Keratinocyte (primary cell): ENCODE measurements around the gene SLC35A2. TPM values are rescaled to one million over a fixed set of nuclear protein-coding genes. Genes with fewer than 3 reads are reported as not detected.

ENCODE experiments used
- DNase-seq: peaks from one replicate; pipeline ENCODE4 v3.0.0-alpha.2; 2011; ENCODE audit warnings: low read depth, missing footprints, low spot score
- FAIRE-seq: peaks from 2 replicates; lab custom pipeline; 2011; peaks lifted over from hg19 to GRCh38; lab: Jason Lieb, UNC
- H2AFZ ChIP-seq: 2 replicates; pipeline ENCODE4 v1.6.0; 2012; ENCODE audit warnings: low read length, control low read depth, inconsistent platforms; ENCODE audit not compliant: control insufficient read depth
- H3K27ac ChIP-seq: 2 replicates; pipeline ENCODE4 v1.5.1; 2011; ENCODE audit warnings: low read length; ENCODE audit not compliant: control insufficient read depth, insufficient read depth
- H3K27me3 ChIP-seq: 3 replicates; pipeline ENCODE4 v1.6.0; 2011; ENCODE audit warnings: low read length; ENCODE audit not compliant: control insufficient read depth, insufficient read depth; ENCODE audit errors: extremely low read depth
- H3K36me3 ChIP-seq, 2 experiments: 2 replicates in 1 of 2; 3 replicates in 1 of 2; pipeline ENCODE4 v1.5.1; 2011; ENCODE audit warnings: low read length in 2 of 2, mild to moderate bottlenecking in 1 of 2; ENCODE audit not compliant: control insufficient read depth in 2 of 2, insufficient read depth in 2 of 2; ENCODE audit errors: extremely low read depth in 1 of 2
- H3K4me1 ChIP-seq: 3 replicates; pipeline ENCODE4 v1.5.1; 2011; ENCODE audit warnings: low read length; ENCODE audit not compliant: control insufficient read depth, insufficient read depth; ENCODE audit errors: extremely low read depth
- H3K4me2 ChIP-seq: 3 replicates; pipeline ENCODE4 v1.6.0; 2011; ENCODE audit warnings: low read depth, low read length; ENCODE audit not compliant: control insufficient read depth, insufficient read depth; ENCODE audit errors: extremely low read depth
- H3K4me3 ChIP-seq, 3 experiments: fragments of 200-600 bp in 1 of 3; sonication (generic) in 1 of 3; 2 replicates in 2 of 3; 3 replicates in 1 of 3; pipeline ENCODE4 v1.5.1; 2011 to 2016; ENCODE audit warnings: low read length in 3 of 3, mild to moderate bottlenecking in 3 of 3, control low read depth in 2 of 3, inconsistent platforms in 1 of 3, low read depth in 1 of 3, mixed read lengths in 1 of 3, mixed run types in 1 of 3, moderate library complexity in 1 of 3; ENCODE audit not compliant: control insufficient read depth in 2 of 3, insufficient read depth in 2 of 3; ENCODE audit errors: extremely low read depth in 1 of 3
- H3K79me2 ChIP-seq: 2 replicates; pipeline ENCODE4 v1.6.0; 2012; ENCODE audit warnings: low read length; ENCODE audit not compliant: control insufficient read depth, insufficient read depth
- H3K9ac ChIP-seq: 3 replicates; pipeline ENCODE4 v1.6.0; 2011; ENCODE audit warnings: low read length; ENCODE audit not compliant: control insufficient read depth, insufficient read depth; ENCODE audit errors: extremely low read depth
- H3K9me1 ChIP-seq: 3 replicates; pipeline ENCODE4 v1.6.0; 2011; ENCODE audit warnings: low read length; ENCODE audit not compliant: control insufficient read depth, insufficient read depth; ENCODE audit errors: extremely low read depth
- H3K9me3 ChIP-seq: 2 replicates; pipeline ENCODE4 v1.5.1; 2012; ENCODE audit warnings: low read depth, low read length; ENCODE audit not compliant: control insufficient read depth
- H4K20me1 ChIP-seq: 3 replicates; pipeline ENCODE4 v1.6.0; 2011; ENCODE audit warnings: low read length; ENCODE audit not compliant: control insufficient read depth, insufficient read depth; ENCODE audit errors: extremely low read depth
- EZH2 ChIP-seq: IDR thresholded peaks from one replicate; pipeline ENCODE4 v1.6.1; 2012; ENCODE audit warnings: inconsistent platforms, mild to moderate bottlenecking, low read length, moderate library complexity
- dilution Hi-C: fragments of 300-500 bp; cut with MboI; formaldehyde crosslinking; loops from one replicate; pipeline ENCODE4 v1.7.0; 2020; ENCODE audit warnings: low sequenced_read_pairs; ENCODE audit not compliant: extremely low pct_ligation_motif_present
- polyA plus RNA-seq, 5 experiments: library from polyadenylated mRNA; depleted of rRNA in 3 of 5; stranded (reverse) in 3 of 5; stranded (forward) in 1 of 5; unstranded in 1 of 5; fragments of >200 nt; gene quantifications; 1 replicate in 1 of 5; 2 replicates in 3 of 5; 3 replicates in 1 of 5; pipeline versions ENCODE4 v1.2.1 to v1.2.3, GENCODE V29; 2011 to 2012; ENCODE audit warnings: missing spikeins in 2 of 5, low read depth in 1 of 5, low replicate concordance in 1 of 5
- TF ChIP-seq, protein P1 (sequence below), 3 experiments: IDR thresholded peaks in 1 of 3; conservative IDR thresholded peaks in 1 of 3; optimal IDR thresholded peaks in 1 of 3; 2 replicates in 2 of 3; 3 replicates in 1 of 3; pipeline versions ENCODE3 to v1.5.1; 2011; ENCODE audit warnings: low read length in 3 of 3, mild to moderate bottlenecking in 3 of 3, moderate library complexity in 2 of 3, control low read depth in 1 of 3, inconsistent platforms in 1 of 3; ENCODE audit not compliant: insufficient read depth in 2 of 3; ENCODE audit errors: extremely low read depth in 1 of 3

SLC35A2 gene
- polyA plus RNA-seq, 1 donor (not counting 4 experiments of a cell fraction or from before 2014, with no cell fraction given) = 39.4 TPM

DNA sequence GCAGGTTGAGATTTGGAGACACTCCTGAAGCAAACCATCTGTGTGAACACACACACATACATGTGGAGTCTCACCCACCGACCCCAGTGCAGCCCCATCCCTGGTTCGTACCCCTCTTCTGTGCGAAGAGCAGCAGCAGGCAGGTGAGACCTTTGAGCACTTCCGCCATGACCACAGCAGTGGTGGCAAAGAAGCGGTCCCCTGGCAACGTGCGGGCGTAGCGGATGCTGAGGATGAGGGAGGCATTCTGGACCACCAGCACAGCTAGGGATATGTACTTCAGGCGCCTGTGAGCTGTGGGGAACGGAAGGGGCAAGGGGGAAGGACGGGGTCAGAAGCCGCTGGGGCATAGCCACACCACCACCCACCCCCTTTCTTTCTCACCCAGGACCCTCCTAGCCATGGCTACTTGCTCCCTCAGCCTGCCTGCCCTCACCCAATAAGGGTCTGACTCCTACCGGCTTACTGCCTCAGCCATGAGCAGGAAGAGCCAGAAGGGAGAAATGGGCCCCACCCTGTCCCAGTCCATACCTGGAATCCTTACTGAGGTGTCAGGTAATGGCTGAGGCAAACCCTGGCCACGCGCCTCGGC lies 1.6 kb downstream of the SLC35A2 start:
- Histone ChIP-seq H3K27me3 (no peaks in the 10 kb centered on the region), H3K36me3 (peaks cover 8 to 15% of the 10 kb centered on the region in 2 experiments), H3K27ac (peak overlapping the region; percentile 89), H3K4me3 (peak overlapping the region; percentile 63 to 91 (median 74)), H2AFZ (no peak overlapping the region), H3K9me3 (peaks cover 3% of the 10 kb centered on the region), H3K9me1 (no peaks in the 10 kb centered on the region), H3K4me1 (peaks cover 7% of the 10 kb centered on the region), H3K4me2 (peak overlapping the region; percentile 67), H3K9ac (no peak overlapping the region), H4K20me1 (no peaks in the 10 kb centered on the region), H3K79me2 (peaks cover 29% of the 10 kb centered on the region)
- dilution Hi-C loops = no loop called here
- TF ChIP-seq, protein P1, sequence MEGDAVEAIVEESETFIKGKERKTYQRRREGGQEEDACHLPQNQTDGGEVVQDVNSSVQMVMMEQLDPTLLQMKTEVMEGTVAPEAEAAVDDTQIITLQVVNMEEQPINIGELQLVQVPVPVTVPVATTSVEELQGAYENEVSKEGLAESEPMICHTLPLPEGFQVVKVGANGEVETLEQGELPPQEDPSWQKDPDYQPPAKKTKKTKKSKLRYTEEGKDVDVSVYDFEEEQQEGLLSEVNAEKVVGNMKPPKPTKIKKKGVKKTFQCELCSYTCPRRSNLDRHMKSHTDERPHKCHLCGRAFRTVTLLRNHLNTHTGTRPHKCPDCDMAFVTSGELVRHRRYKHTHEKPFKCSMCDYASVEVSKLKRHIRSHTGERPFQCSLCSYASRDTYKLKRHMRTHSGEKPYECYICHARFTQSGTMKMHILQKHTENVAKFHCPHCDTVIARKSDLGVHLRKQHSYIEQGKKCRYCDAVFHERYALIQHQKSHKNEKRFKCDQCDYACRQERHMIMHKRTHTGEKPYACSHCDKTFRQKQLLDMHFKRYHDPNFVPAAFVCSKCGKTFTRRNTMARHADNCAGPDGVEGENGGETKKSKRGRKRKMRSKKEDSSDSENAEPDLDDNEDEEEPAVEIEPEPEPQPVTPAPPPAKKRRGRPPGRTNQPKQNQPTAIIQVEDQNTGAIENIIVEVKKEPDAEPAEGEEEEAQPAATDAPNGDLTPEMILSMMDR (optimal IDR thresholded peaks at IDR 0.05 in 1 of 3, IDR thresholded peaks at IDR 0.05 in 1 of 3, conservative IDR thresholded peaks at IDR 0.05 in 1 of 3; ENCODE audit: extremely low read depth in 1 of 3, insufficient read depth in 2 of 3, low read length in 3 of 3) = no peak
- TF ChIP-seq EZH2 = no peak
- FAIRE-seq (no peak), DNase-seq (no peak)

DNA sequence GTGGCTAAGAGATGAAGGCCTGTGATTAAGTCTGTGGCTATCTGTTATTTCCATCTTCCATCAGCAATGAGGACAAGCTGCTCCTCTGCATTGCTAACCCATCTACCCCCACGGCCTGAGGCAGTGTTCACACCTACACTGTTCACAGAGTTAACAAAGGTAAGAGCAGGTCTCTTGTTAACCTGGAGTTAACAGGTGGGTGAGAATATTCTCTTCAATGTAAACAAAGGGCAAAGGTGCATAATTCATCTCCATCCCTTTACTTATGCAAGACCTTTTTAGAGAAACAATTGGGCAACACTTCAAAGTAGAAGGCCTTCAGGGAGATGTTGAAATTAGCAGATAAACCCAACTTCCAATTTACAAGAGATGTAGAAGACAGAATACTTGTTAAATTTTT lies 2.8 kb downstream of the SLC35A2 start:
- FAIRE-seq (no peak), DNase-seq (no peak)
- Histone ChIP-seq H3K79me2 (peaks cover 30% of the 10 kb centered on the region), H3K9ac (no peak overlapping the region), H3K4me1 (peaks cover 7% of the 10 kb centered on the region), H3K27me3 (no peaks in the 10 kb centered on the region), H4K20me1 (no peaks in the 10 kb centered on the region), H3K36me3 (peaks cover 8 to 17% of the 10 kb centered on the region in 2 experiments), H3K27ac (no peak overlapping the region), H3K4me2 (no peak overlapping the region), H3K9me1 (no peaks in the 10 kb centered on the region), H3K9me3 (peaks cover 3% of the 10 kb centered on the region), H3K4me3 (no peak overlapping the region), H2AFZ (no peak overlapping the region)
- TF ChIP-seq, protein P1 (optimal IDR thresholded peaks at IDR 0.05 in 1 of 3, IDR thresholded peaks at IDR 0.05 in 1 of 3, conservative IDR thresholded peaks at IDR 0.05 in 1 of 3; ENCODE audit: extremely low read depth in 1 of 3, insufficient read depth in 2 of 3, low read length in 3 of 3) = no peak
- no peak for TF ChIP-seq EZH2
- dilution Hi-C loops = no loop called here
